ENCODE measurements around the gene GAPT.

- TF ChIP-seq ISL1 (CRISPR knock-in tag; IDR thresholded peaks at IDR 0.05) (no peak), ARNTL (CRISPR knock-in tag; IDR thresholded peaks at IDR 0.05; ENCODE audit: borderline replicate concordance, low read depth) (no peak), GLIS3 (CRISPR knock-in tag; IDR thresholded peaks at IDR 0.05) (no peak), PATZ1 (CRISPR knock-in tag; IDR thresholded peaks at IDR 0.05; ENCODE audit: borderline replicate concordance) (no peak), CSRNP3 (CRISPR knock-in tag; IDR thresholded peaks at IDR 0.05) (no peak), RARB (CRISPR knock-in tag; IDR thresholded peaks at IDR 0.05) (no peak), OSR1 (CRISPR knock-in tag; IDR thresholded peaks at IDR 0.05) (no peak), PPARA (CRISPR knock-in tag; IDR thresholded peaks at IDR 0.05; ENCODE audit: borderline replicate concordance) (no peak), ESRRG (CRISPR knock-in tag; IDR thresholded peaks at IDR 0.05) (no peak), ZNF8 (CRISPR knock-in tag; IDR thresholded peaks at IDR 0.05) (no peak), ZNF565 (CRISPR knock-in tag; conservative IDR thresholded peaks at IDR 0.05; ENCODE audit: low read depth) (no peak), ZNF70 (CRISPR knock-in tag; IDR thresholded peaks at IDR 0.05) (no peak), TCF4 (CRISPR knock-in tag; IDR thresholded peaks at IDR 0.05; ENCODE audit: borderline replicate concordance) (no peak), ZFP3 (CRISPR knock-in tag; IDR thresholded peaks at IDR 0.05) (no peak)
Measured at GRCh38 chr5:58544926-58545325, 53.7 kb downstream of the GAPT start.
